ENCODE measurements around the gene SEMA4D.

Gene SEMA4D

GRCh38 chr9:89442501-89442978 is 55.4 kb downstream of the SEMA4D start:
- no peak overlapping the region for H3K27ac ChIP-seq (ENCODE audit: low read length)
- peaks cover 97% of the 10 kb centered on the region for H3K79me2 ChIP-seq (ENCODE audit: insufficient read depth, low read length)
- H3K4me1 ChIP-seq (ENCODE audit: insufficient read depth, low read length), result no peaks in the 10 kb centered on the region
- no peaks in the 10 kb centered on the region for H3K27me3 ChIP-seq (ENCODE audit: insufficient read depth, low read length, poor library complexity)
- no peak overlapping the region for H2AFZ ChIP-seq (ENCODE audit: low read depth, low read length)
- H4K20me1 ChIP-seq (ENCODE audit: insufficient read depth, low read length), result peaks cover 92% of the 10 kb centered on the region
- H3K9me3 ChIP-seq (ENCODE audit: insufficient read depth, low read length, severe bottlenecking), result no peaks in the 10 kb centered on the region
- H3K36me3 ChIP-seq (ENCODE audit: insufficient read depth, low read length), result peaks cover 84% of the 10 kb centered on the region
- H3K9ac ChIP-seq (ENCODE audit: low read depth, low read length), result no peak overlapping the region
- DNase-seq, result no peak
- no peak overlapping the region for H3K4me3 ChIP-seq (ENCODE audit: low read depth in 1 of 2, low read length in 2 of 2)
- no peak overlapping the region for H3K4me2 ChIP-seq (ENCODE audit: insufficient read depth, low read length)
- no peak for TF ChIP-seq CTCF (IDR thresholded peaks at IDR 0.05; ENCODE audit: borderline replicate concordance, extremely low read depth, low read length, poor library complexity, severe bottlenecking)
- TF ChIP-seq EZH2 (IDR thresholded peaks at IDR 0.05; ENCODE audit: borderline replicate concordance, low read depth, low read length, severe bottlenecking), result no peak
- ATAC-seq (ENCODE audit: insufficient read depth, low read depth), result no peak

- Histone ChIP-seq H3K4me3 (ENCODE audit: low read depth in 1 of 2, low read length in 2 of 2) (no peak overlapping the region), H3K36me3 (ENCODE audit: insufficient read depth, low read length) (peaks cover 86% of the 10 kb centered on the region), H2AFZ (ENCODE audit: low read depth, low read length) (no peak overlapping the region), H3K9ac (ENCODE audit: low read depth, low read length) (no peak overlapping the region), H4K20me1 (ENCODE audit: insufficient read depth, low read length) (peaks cover 92% of the 10 kb centered on the region), H3K27ac (ENCODE audit: low read length) (peak overlapping the region; percentile 47; the same call in 1 of the 2 replicates), H3K9me3 (ENCODE audit: insufficient read depth, low read length, severe bottlenecking) (no peaks in the 10 kb centered on the region), H3K79me2 (ENCODE audit: insufficient read depth, low read length) (peaks cover 97% of the 10 kb centered on the region), H3K27me3 (ENCODE audit: insufficient read depth, low read length, poor library complexity) (no peaks in the 10 kb centered on the region), H3K4me1 (ENCODE audit: insufficient read depth, low read length) (no peaks in the 10 kb centered on the region), H3K4me2 (ENCODE audit: insufficient read depth, low read length) (no peak overlapping the region)
- TF ChIP-seq CTCF (IDR thresholded peaks at IDR 0.05; ENCODE audit: borderline replicate concordance, extremely low read depth, low read length, poor library complexity, severe bottlenecking) (no peak), EZH2 (IDR thresholded peaks at IDR 0.05; ENCODE audit: borderline replicate concordance, low read depth, low read length, severe bottlenecking) (no peak)
- DNase-seq (no peak), ATAC-seq (ENCODE audit: insufficient read depth, low read depth) (no peak)
These were observed 55.9 kb downstream of the SEMA4D start for GRCh38 chr9:89441986-89442385.

GRCh38 chr9:89441655-89441970 is 56.3 kb downstream of the SEMA4D start:
- no peak for ATAC-seq (ENCODE audit: insufficient read depth, low read depth)
- H3K4me1 ChIP-seq (ENCODE audit: insufficient read depth, low read length), result no peaks in the 10 kb centered on the region

More at GRCh38 chr9:89441655-89441970, 56.3 kb downstream of the SEMA4D start:
- no peak overlapping the region for H2AFZ ChIP-seq (ENCODE audit: low read depth, low read length)
- DNase-seq, result no peak
- H3K4me2 ChIP-seq (ENCODE audit: insufficient read depth, low read length), result no peak overlapping the region
- no peak overlapping the region for H3K9ac ChIP-seq (ENCODE audit: low read depth, low read length)
- H3K36me3 ChIP-seq (ENCODE audit: insufficient read depth, low read length), result peaks cover 86% of the 10 kb centered on the region
- peak overlapping the region; percentile 47; the same call in 1 of the 2 replicates for H3K27ac ChIP-seq (ENCODE audit: low read length)
- peaks cover 92% of the 10 kb centered on the region for H4K20me1 ChIP-seq (ENCODE audit: insufficient read depth, low read length)
- peaks cover 97% of the 10 kb centered on the region for H3K79me2 ChIP-seq (ENCODE audit: insufficient read depth, low read length)
- TF ChIP-seq CTCF (IDR thresholded peaks at IDR 0.05; ENCODE audit: borderline replicate concordance, extremely low read depth, low read length, poor library complexity, severe bottlenecking) (no peak), EZH2 (IDR thresholded peaks at IDR 0.05; ENCODE audit: borderline replicate concordance, low read depth, low read length, severe bottlenecking) (no peak)
- H3K4me3 ChIP-seq (ENCODE audit: low read depth in 1 of 2, low read length in 2 of 2), result no peak overlapping the region
- H3K9me3 ChIP-seq (ENCODE audit: insufficient read depth, low read length, severe bottlenecking), result no peaks in the 10 kb centered on the region
- no peaks in the 10 kb centered on the region for H3K27me3 ChIP-seq (ENCODE audit: insufficient read depth, low read length, poor library complexity)
